GM12873 (cell line): ENCODE measurements around the gene ACSM6.

Experiments used
- CTCF ChIP-seq: IDR thresholded peaks from 2 replicates; pipeline ENCODE4 v1.5.1; 2012; ENCODE audit warnings: low read depth, mild to moderate bottlenecking, moderate library complexity, low read length, control low read depth; ENCODE audit not compliant: insufficient read depth; ENCODE audit errors: missing control alignments

The ACSM6 gene

GRCh38 chr10:95250856-95251255 is 56.8 kb downstream of the ACSM6 start:
- TF ChIP-seq CTCF = no peak

GRCh38 chr10:95253007-95253406 is 59.0 kb downstream of the ACSM6 start:
- TF ChIP-seq CTCF = no peak

GRCh38 chr10:95253686-95254085 is 59.6 kb downstream of the ACSM6 start:
- TF ChIP-seq CTCF = no peak

GRCh38 chr10:95254629-95255028 is 60.6 kb downstream of the ACSM6 start:
- TF ChIP-seq CTCF = no peak

GRCh38 chr10:95256268-95256667 is 62.2 kb downstream of the ACSM6 start:
- no peak for TF ChIP-seq CTCF

- TF ChIP-seq CTCF = no peak
Observed at GRCh38 chr10:95257849-95258248, 63.8 kb downstream of the ACSM6 start.

GRCh38 chr10:95260397-95260881 is 66.4 kb downstream of the ACSM6 start:
- TF ChIP-seq CTCF = no peak
